Fibroblast of pulmonary artery (primary cell): ENCODE results near the gene RIMBP2.

Experiments used
- DNase-seq: peaks from one replicate; pipeline ENCODE4 v3.0.0-alpha.2; 2010; ENCODE audit warnings: low read depth
- H3K4me3 ChIP-seq: replicated peaks from 2 replicates; pipeline ENCODE4 v1.5.1; 2011; ENCODE audit warnings: low read depth, mild to moderate bottlenecking, control low read depth, low read length, moderate library complexity
- CTCF ChIP-seq: IDR thresholded peaks from 2 replicates; pipeline ENCODE4 v1.5.1; 2011; ENCODE audit warnings: mild to moderate bottlenecking, control low read depth, low read length, inconsistent platforms; ENCODE audit errors: missing control alignments

The RIMBP2 gene

DNA sequence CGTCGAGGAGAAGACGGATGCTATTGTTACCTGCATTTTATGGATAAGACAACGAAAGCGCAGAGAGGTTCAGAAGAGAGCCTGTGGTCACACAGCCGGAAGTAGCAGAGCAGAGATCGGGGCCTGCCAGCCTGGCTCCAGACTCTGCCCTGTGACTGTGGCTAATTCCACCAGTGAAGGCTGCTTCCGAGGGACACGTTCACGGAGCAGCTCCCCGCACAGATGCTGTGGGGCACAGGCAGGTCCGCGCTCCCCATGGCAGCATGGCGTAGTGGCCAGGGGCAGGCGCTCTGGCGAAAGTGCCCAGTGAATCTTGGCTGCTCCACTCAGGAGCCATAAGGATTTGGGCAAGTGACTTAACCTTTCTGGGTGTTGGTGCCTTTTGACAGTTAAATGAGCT lies 9.8 kb downstream of the RIMBP2 start:
- no peak overlapping the region for H3K4me3 ChIP-seq
- DNase-seq, result no peak
- no peak for TF ChIP-seq CTCF

GRCh38 chr12:130705178-130705822 lies 10.8 kb downstream of the RIMBP2 start:
- TF ChIP-seq CTCF, result no peak
- no peak overlapping the region for H3K4me3 ChIP-seq
- DNase-seq, result no peak

DNA sequence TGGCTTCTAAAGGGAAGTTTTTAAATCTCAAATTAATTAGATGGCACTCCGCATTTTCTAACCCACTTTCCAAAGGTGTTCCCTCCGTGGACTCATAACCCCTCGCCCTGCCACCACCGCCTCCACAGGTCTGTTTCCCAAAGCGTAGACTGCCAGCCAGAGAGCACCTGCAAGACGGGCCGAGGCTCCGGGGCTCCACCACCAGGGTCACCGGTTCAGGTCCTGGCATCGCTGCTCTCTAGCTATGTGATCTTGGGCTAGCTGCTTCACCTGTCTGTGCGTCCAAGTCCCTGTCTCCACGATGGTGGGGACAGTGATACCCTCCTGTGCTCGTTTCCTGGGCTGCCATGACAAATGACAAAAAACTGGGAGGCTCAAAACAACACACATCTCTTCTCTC lies 11.5 kb downstream of the RIMBP2 start:
- no peak for TF ChIP-seq CTCF
- no peak overlapping the region for H3K4me3 ChIP-seq
- DNase-seq, result no peak

DNA sequence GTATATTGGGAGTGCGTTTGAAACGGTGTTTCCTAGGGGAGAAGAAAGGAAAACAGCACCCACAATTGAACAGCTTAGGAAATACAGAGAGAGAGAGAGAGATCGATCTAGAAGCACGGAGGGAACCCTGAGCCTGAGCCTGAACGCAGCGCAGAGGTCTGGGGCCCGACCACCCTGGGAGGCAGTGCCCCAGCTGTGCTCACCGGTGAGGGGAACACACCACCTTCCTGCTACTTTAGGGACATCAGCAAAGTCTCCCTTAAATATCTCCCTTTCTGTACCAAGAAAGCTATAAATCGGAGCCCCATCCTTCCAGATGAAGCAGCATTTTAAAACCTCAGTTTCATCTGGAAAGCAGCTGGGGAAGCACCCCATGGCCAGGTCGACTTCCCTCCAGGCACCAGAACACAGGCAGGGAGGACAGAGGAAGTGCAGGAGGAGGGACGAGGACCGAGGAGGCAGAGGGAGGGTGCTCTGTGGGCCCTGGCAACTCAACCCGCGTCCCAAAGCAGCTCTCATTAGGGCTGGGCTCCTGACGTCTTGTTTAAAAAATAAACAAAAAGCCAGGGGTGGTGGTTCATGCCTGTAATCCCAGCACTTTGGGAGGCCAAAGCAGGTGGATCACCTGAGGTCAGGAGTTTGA lies 12.2 kb downstream of the RIMBP2 start:
- H3K4me3 ChIP-seq, result no peak overlapping the region
- TF ChIP-seq CTCF, result no peak
- DNase-seq, result no peak

DNA sequence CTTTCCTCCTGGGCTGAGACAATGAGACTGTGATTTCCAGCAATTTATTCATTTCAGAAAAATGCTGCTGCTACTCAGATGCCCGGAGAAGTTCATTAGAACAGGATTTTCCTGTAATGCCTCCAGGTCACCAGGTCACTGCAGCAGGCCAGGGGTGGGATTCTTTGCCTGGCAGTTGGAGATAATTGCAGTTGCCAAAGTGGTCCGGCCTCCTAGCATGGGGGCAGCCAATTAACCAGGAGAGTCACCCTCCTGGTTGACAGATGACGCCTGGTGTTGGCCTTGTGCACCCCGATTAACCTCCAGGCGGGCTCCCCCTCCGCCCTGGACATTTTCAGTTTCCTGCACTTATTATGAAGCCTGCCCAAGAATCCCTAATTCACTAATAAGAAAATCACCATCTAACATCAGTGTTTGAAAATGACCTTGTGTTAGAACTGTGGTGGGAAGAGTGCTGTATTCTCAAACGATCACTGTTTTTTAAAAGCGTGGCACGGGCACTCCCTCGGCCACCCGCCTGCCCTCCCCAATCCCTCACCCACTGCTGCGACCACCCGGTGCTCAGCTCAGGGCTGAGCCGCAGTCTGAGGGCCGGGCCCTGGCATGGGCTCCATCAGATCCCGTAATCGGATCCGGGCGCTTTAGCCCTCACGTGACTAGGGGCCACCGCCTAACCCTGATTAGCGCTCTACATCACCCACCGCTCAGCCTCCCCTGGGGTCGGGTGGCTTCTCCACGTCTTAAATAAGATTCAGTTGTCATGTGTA lies 12.9 kb downstream of the RIMBP2 start:
- DNase-seq, result no peak
- no peak for TF ChIP-seq CTCF
- no peak overlapping the region for H3K4me3 ChIP-seq

DNA sequence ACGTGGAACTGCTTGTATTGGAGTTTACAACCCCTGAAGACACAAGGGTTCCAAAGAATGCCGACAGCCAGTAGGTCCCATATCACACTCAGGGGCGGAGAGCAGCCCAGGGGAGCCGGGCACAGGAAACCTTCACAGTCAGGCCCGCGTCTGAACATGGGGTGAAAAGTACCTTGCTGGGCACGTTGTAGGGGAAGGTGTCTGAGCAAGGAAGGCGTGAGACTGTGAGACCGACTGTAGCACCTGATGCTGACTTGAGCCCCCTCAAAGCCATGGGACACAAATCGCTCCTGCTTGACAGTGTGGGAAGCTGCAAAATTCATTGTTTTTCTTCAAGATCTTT lies 14.7 kb downstream of the RIMBP2 start:
- no peak for TF ChIP-seq CTCF
- no peak for DNase-seq
- H3K4me3 ChIP-seq, result no peak overlapping the region
